AG10803 (cell line): Measurements from ENCODE around the gene DIAPH1.
A peak's percentile ranks its signal among the peaks of the same experiment; 100 is the strongest.

Experiments used
- DNase-seq: peaks from one replicate; pipeline ENCODE4 v3.0.0; 2010; ENCODE audit warnings: low read depth
- H3K4me3 ChIP-seq: 2 replicates; pipeline ENCODE4 v1.5.1; 2011; ENCODE audit warnings: mild to moderate bottlenecking, low read length, control low read depth
- TF ChIP-seq, protein P1 (sequence below): conservative IDR thresholded peaks from 2 replicates; pipeline ENCODE4 v1.5.1; 2011; ENCODE audit warnings: mild to moderate bottlenecking, low read length, control low read depth, inconsistent platforms

The DIAPH1 gene

GRCh38 chr5:141657404-141657803 is 38.6 kb upstream of the DIAPH1 start:
- H3K4me3 ChIP-seq, result no peak overlapping the region
- TF ChIP-seq, protein P1, sequence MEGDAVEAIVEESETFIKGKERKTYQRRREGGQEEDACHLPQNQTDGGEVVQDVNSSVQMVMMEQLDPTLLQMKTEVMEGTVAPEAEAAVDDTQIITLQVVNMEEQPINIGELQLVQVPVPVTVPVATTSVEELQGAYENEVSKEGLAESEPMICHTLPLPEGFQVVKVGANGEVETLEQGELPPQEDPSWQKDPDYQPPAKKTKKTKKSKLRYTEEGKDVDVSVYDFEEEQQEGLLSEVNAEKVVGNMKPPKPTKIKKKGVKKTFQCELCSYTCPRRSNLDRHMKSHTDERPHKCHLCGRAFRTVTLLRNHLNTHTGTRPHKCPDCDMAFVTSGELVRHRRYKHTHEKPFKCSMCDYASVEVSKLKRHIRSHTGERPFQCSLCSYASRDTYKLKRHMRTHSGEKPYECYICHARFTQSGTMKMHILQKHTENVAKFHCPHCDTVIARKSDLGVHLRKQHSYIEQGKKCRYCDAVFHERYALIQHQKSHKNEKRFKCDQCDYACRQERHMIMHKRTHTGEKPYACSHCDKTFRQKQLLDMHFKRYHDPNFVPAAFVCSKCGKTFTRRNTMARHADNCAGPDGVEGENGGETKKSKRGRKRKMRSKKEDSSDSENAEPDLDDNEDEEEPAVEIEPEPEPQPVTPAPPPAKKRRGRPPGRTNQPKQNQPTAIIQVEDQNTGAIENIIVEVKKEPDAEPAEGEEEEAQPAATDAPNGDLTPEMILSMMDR, result no peak
- no peak for DNase-seq

DNA sequence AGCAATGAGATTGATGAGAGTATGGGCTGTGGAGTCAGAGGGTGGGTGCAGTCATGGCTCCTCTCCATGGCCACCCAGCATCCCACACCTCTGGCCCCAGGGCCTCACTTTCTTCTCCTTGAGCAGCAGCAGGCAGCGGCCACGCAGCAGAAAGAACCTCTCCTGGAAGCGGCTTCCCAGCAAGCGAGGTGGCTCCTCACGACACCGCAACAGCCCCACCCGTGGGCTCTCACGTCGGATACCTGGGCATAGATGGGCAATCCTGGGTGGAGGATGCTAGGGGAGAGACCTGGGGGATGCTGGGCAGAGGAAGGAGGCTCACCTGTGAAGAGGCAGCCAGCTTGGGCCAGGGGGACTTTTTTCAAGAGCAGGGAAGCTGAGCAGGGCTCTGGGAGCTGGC is 37.6 kb upstream of the DIAPH1 start:
- DNase-seq, result no peak
- no peak overlapping the region for H3K4me3 ChIP-seq
- TF ChIP-seq, protein P1, result no peak

DNA sequence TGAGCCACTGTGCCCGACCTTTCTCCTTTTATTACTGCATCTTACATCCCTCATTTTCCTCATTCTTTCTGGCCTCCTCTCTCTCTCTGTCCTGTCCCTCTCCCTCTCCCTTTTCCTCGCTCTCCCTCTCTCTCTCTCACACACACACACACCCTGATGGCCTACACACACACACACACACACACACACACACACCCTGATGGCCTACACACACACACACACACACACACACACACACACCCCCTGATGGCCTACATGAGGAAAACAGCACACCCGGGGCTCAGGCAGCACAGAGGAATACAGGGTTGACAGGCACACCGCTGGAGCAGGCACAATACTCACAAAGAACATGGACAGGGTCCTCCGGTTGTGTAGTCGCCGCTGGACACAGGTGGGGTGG is 36.2 kb upstream of the DIAPH1 start:
- TF ChIP-seq, protein P1, result no peak
- DNase-seq, result no peak
- no peak overlapping the region for H3K4me3 ChIP-seq

DNA sequence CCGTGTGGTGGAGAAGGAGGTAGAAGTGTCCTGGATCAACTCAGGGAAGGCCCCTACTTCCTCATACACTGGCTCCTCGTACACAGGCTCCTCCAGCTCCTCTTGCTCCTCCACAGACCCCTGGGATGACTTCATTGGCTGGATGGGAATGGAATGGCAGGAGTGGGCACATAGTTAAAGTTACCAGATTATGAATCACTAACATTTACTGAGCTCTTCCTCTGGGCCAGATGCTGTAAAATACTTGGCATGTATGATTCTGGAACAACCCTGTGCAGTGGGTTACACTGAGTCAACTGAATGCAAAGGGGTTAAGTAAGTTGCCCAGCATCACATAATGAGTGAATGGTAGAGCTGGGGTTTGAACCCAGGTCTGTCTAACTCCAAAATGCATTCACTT is 35.5 kb upstream of the DIAPH1 start:
- TF ChIP-seq, protein P1, result no peak

DNA sequence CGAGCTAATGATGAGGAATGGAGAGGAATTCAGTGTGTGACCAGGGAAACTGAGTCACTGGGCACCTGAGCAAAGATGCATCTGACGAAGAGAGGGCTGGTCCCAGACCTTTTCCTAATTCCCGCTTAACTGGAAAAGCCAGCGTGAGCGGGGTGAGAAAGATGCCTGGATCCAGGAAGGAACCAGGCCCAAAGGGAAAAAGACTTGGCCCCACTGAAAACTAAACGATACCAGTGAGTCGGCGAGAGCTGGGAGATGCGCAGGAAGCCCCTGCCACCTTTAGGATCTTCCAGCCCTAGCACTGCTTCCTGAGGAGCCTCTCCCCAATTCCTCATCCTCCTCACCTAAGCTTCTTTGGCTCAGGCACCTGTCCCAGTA is 32.9 kb upstream of the DIAPH1 start:
- no peak for DNase-seq
- H3K4me3 ChIP-seq, result peak overlapping the region; percentile 84
- TF ChIP-seq, protein P1, result no peak

More for the DNA sequence above, 35.5 kb upstream of the DIAPH1 start:
- DNase-seq, result peak; percentile 89
- no peak overlapping the region for H3K4me3 ChIP-seq

GRCh38 chr5:141650851-141651727 is 32.3 kb upstream of the DIAPH1 start, which contains the start of gene FCHSD1:
TSS of gene FCHSD1 (minus strand) at chr5:141651418. CDS start at chr5:141651368, 50 bp downstream.
- peak; percentile 74 for DNase-seq
- H3K4me3 ChIP-seq, result peak within 1 kb of the TSS; percentile 84
- TF ChIP-seq, protein P1, result no peak

- TF ChIP-seq, protein P1, result no peak
- no peak for DNase-seq
- no peak overlapping the region for H3K4me3 ChIP-seq
These were observed 31.2 kb upstream of the DIAPH1 start for GRCh38 chr5:141649972-141650371.
